ENCODE measurements around the gene GLTP. TPM values are rescaled to one million over a fixed set of nuclear protein-coding genes. Genes with fewer than 3 reads are reported as not detected.

Gene GLTP
- total RNA-seq, 1 donor from 2014 or later: 66.3 TPM

- DNase-seq (ENCODE audit: low read depth, low spot score): no peak
Observed at GRCh38 chr12:109822951-109823411, 57.4 kb downstream of the GLTP start.

GRCh38 chr12:109822416-109822815 lies 57.9 kb downstream of the GLTP start:
- DNase-seq (ENCODE audit: low read depth, low spot score): no peak

GRCh38 chr12:109821968-109822367 lies 58.4 kb downstream of the GLTP start:
- no peak for DNase-seq (ENCODE audit: low read depth, low spot score)

GRCh38 chr12:109820816-109821381 lies 59.4 kb downstream of the GLTP start:
- no peak for DNase-seq (ENCODE audit: low read depth, low spot score)

GRCh38 chr12:109818905-109819500 lies 61.3 kb downstream of the GLTP start:
- no peak for DNase-seq (ENCODE audit: low read depth, low spot score)

GRCh38 chr12:109818253-109818652 lies 62.1 kb downstream of the GLTP start:
- DNase-seq (ENCODE audit: low read depth, low spot score): no peak

- DNase-seq (ENCODE audit: low read depth, low spot score): no peak
Observed at GRCh38 chr12:109817627-109818231, 62.6 kb downstream of the GLTP start.

GRCh38 chr12:109816870-109817269 lies 63.5 kb downstream of the GLTP start:
- no peak for DNase-seq (ENCODE audit: low read depth, low spot score)

GRCh38 chr12:109815757-109816617 lies 64.4 kb downstream of the GLTP start:
- no peak for DNase-seq (ENCODE audit: low read depth, low spot score)

- no peak for DNase-seq (ENCODE audit: low read depth, low spot score)
Observed at GRCh38 chr12:109815225-109815624, 65.1 kb downstream of the GLTP start.

- DNase-seq (ENCODE audit: low read depth, low spot score): no peak
Observed at GRCh38 chr12:109814600-109815150, 65.7 kb downstream of the GLTP start.

GRCh38 chr12:109813810-109814416 lies 66.4 kb downstream of the GLTP start:
- DNase-seq (ENCODE audit: low read depth, low spot score): no peak

- DNase-seq (ENCODE audit: low read depth, low spot score): no peak
Observed at GRCh38 chr12:109811624-109811995, 68.7 kb downstream of the GLTP start.

GRCh38 chr12:109810954-109811623 lies 69.3 kb downstream of the GLTP start:
- DNase-seq (ENCODE audit: low read depth, low spot score): no peak

GRCh38 chr12:109808876-109809646 lies 71.3 kb downstream of the GLTP start:
- DNase-seq (ENCODE audit: low read depth, low spot score): no peak

GRCh38 chr12:109807954-109808643 lies 72.2 kb downstream of the GLTP start:
- DNase-seq (ENCODE audit: low read depth, low spot score): no peak

GRCh38 chr12:109804820-109805761 lies 75.2 kb downstream of the GLTP start:
- DNase-seq (ENCODE audit: low read depth, low spot score): no peak

- no peak for DNase-seq (ENCODE audit: low read depth, low spot score)
Observed at GRCh38 chr12:109803678-109804077, 76.7 kb downstream of the GLTP start.

All from pulmonary artery endothelial cell (primary cell).